Lower lobe of right lung (tissue), 2 donors: Measurements from ENCODE around the gene CRAT. TPM values are rescaled to one million over a fixed set of nuclear protein-coding genes. Genes with fewer than 3 reads are reported as not detected.

ENCODE experiments used
- ATAC-seq, 2 donors: fragments of 200-7000 bp; cut with Tn5 transposase; one replicate each; pipeline ENCODE4 v1.9.1; 2020 to 2022; ENCODE audit warnings: mild to moderate bottlenecking in 2 of 2, moderate library complexity in 2 of 2
- DNase-seq: peaks from one replicate; pipeline ENCODE4 v3.0.0-alpha.2; 2020
- H3K27ac ChIP-seq: fragments of 200-600 bp; one replicate; pipeline ENCODE4 v1.8.0; 2022
- H3K27me3 ChIP-seq: fragments of 200-600 bp; one replicate; pipeline ENCODE4 v1.8.0; 2022; ENCODE audit warnings: low read depth
- H3K36me3 ChIP-seq: fragments of 200-600 bp; one replicate; pipeline ENCODE4 v1.8.0; 2022; ENCODE audit warnings: mild to moderate bottlenecking
- H3K4me1 ChIP-seq: fragments of 200-600 bp; one replicate; pipeline ENCODE4 v1.8.0; 2022
- H3K4me3 ChIP-seq: fragments of 200-600 bp; one replicate; pipeline ENCODE4 v1.8.0; 2022; ENCODE audit warnings: mild to moderate bottlenecking
- H3K9me3 ChIP-seq: fragments of 200-600 bp; one replicate; pipeline ENCODE4 v1.8.0; 2022
- CTCF ChIP-seq: fragments of 200-600 bp; IDR thresholded peaks from one replicate; pipeline ENCODE4 v1.8.0; 2022; ENCODE audit warnings: antibody characterized with exemption, mild to moderate bottlenecking
- intact Hi-C: fragments of 100-400 bp; cut with DNase I; formaldehyde crosslinking; loops from one replicate; pipeline ENCODE4 v1.11.0; 2022
- total RNA-seq: library from RNA; stranded (reverse); fragmentation: NEBNext Ultra II Directional; extraction: Animal tissue kit (Norgen Biotek cat#: 25700); gene quantifications from one replicate; pipeline ENCODE4 v1.2.1, GENCODE V29; 2021
- donor health status: DM: no; HTN: yes; CAD: no; lungs with severe emphysema.

CRAT gene
- total RNA-seq, 1 donor from 2014 or later: 23.2 TPM

- Histone ChIP-seq H3K4me1 (no peaks in the 10 kb centered on the region), H3K9me3 (no peaks in the 10 kb centered on the region), H3K4me3 (no peak overlapping the region), H3K36me3 (peaks cover 28% of the 10 kb centered on the region), H3K27me3 (no peaks in the 10 kb centered on the region), H3K27ac (no peak overlapping the region)
- no peak for DNase-seq
- intact Hi-C loops: no loop called here
- TF ChIP-seq CTCF: no peak
- ATAC-seq: no peak
Measured at GRCh38 chr9:129101279-129101678, 9.3 kb downstream of the CRAT start.

- Histone ChIP-seq H3K4me1 (no peaks in the 10 kb centered on the region), H3K27me3 (no peaks in the 10 kb centered on the region), H3K36me3 (peaks cover 35% of the 10 kb centered on the region), H3K9me3 (no peaks in the 10 kb centered on the region), H3K27ac (no peak overlapping the region), H3K4me3 (no peak overlapping the region)
- intact Hi-C loops: no loop called here
- no peak for TF ChIP-seq CTCF
- no peak for DNase-seq
- ATAC-seq: no peak
Measured at GRCh38 chr9:129100383-129101169, 10.0 kb downstream of the CRAT start.

GRCh38 chr9:129098328-129098727, 12.3 kb downstream of the CRAT start:
- H3K36me3 ChIP-seq: peaks cover 45% of the 10 kb centered on the region
- no peak overlapping the region for H3K4me3 ChIP-seq
- H3K9me3 ChIP-seq: no peaks in the 10 kb centered on the region
- H3K4me1 ChIP-seq: no peaks in the 10 kb centered on the region
- no peak for TF ChIP-seq CTCF
- DNase-seq (no peak), ATAC-seq (no peak)
- no peaks in the 10 kb centered on the region for H3K27me3 ChIP-seq
- intact Hi-C loops: no loop called here
- H3K27ac ChIP-seq: no peak overlapping the region

GRCh38 chr9:129097671-129098306, 12.8 kb downstream of the CRAT start:
- H3K36me3 ChIP-seq: peaks cover 45% of the 10 kb centered on the region
- H3K4me3 ChIP-seq: no peak overlapping the region
- intact Hi-C loops: no loop called here
- no peak overlapping the region for H3K27ac ChIP-seq
- H3K4me1 ChIP-seq: no peaks in the 10 kb centered on the region
- no peaks in the 10 kb centered on the region for H3K27me3 ChIP-seq
- no peak for ATAC-seq
- H3K9me3 ChIP-seq: no peaks in the 10 kb centered on the region
- TF ChIP-seq CTCF: no peak
- no peak for DNase-seq

GRCh38 chr9:129095908-129096307, 14.7 kb downstream of the CRAT start:
- H3K36me3 ChIP-seq: peaks cover 36% of the 10 kb centered on the region
- TF ChIP-seq CTCF: no peak
- ATAC-seq (no peak), DNase-seq (no peak)
- no peaks in the 10 kb centered on the region for H3K9me3 ChIP-seq
- no peaks in the 10 kb centered on the region for H3K27me3 ChIP-seq
- no peak overlapping the region for H3K4me3 ChIP-seq
- no peaks in the 10 kb centered on the region for H3K4me1 ChIP-seq
- intact Hi-C loops: no loop called here
- H3K27ac ChIP-seq: no peak overlapping the region
